Neuronal stem cell (in vitro differentiated cells): Measurements from ENCODE around the gene EPB41. TPM values are rescaled to one million over a fixed set of nuclear protein-coding genes. Genes with fewer than 3 reads are reported as not detected.
A peak's percentile ranks its signal among the peaks of the same experiment; 100 is the strongest.

Source experiments
- DNase-seq: peaks from one replicate; pipeline ENCODE4 v3.0.0-alpha.2; 2013; ENCODE audit warnings: low spot score
- H2AFZ ChIP-seq: one replicate; pipeline ENCODE4 v1.6.1; 2013; ENCODE audit warnings: mild to moderate bottlenecking, low read length, inconsistent platforms
- H2AK5ac ChIP-seq: 2 replicates; pipeline ENCODE4 v1.6.1; 2013; ENCODE audit warnings: low read depth, mild to moderate bottlenecking, inconsistent platforms, low read length, moderate library complexity, mixed read lengths
- H2BK120ac ChIP-seq: 2 replicates; pipeline ENCODE4 v1.6.1; 2013; ENCODE audit warnings: low read depth, mild to moderate bottlenecking, inconsistent platforms, low read length, moderate library complexity, mixed read lengths
- H2BK12ac ChIP-seq: one replicate; pipeline ENCODE4 v1.6.1; 2013; ENCODE audit warnings: low read length, inconsistent platforms
- H2BK15ac ChIP-seq: 2 replicates; pipeline ENCODE4 v1.6.1; 2013; ENCODE audit warnings: mild to moderate bottlenecking, low read length, inconsistent platforms, mixed read lengths
- H2BK5ac ChIP-seq: one replicate; pipeline ENCODE4 v1.6.1; 2013; ENCODE audit warnings: inconsistent platforms, mild to moderate bottlenecking, low read length, moderate library complexity
- H3K14ac ChIP-seq: one replicate; pipeline ENCODE4 v1.6.1; 2013; ENCODE audit warnings: low read length, inconsistent platforms
- H3K18ac ChIP-seq: 2 replicates; pipeline ENCODE4 v1.6.1; 2013; ENCODE audit warnings: low read length, inconsistent platforms
- H3K23ac ChIP-seq: 2 replicates; pipeline ENCODE4 v1.6.1; 2013; ENCODE audit warnings: low read depth, mild to moderate bottlenecking, mixed read lengths, low read length, inconsistent platforms; ENCODE audit not compliant: poor library complexity
- H3K27ac ChIP-seq: replicated peaks from 3 replicates; pipeline ENCODE4 v1.5.1; 2013; ENCODE audit warnings: low read length, inconsistent platforms
- H3K27me3 ChIP-seq, 3 experiments: 2 replicates each; pipeline ENCODE4 v1.6.1; 2013; ENCODE audit warnings: low read length in 3 of 3, mild to moderate bottlenecking in 2 of 3, inconsistent platforms in 1 of 3, low read depth in 1 of 3, mixed read lengths in 1 of 3, moderate library complexity in 1 of 3; ENCODE audit not compliant: control insufficient read depth in 3 of 3, insufficient read depth in 3 of 3
- H3K36me3 ChIP-seq, 2 donors: replicated peaks in 1 of 2; 2 replicates each; pipeline ENCODE4 v1.6.1; 2013; ENCODE audit warnings: low read length in 2 of 2; ENCODE audit not compliant: control insufficient read depth in 2 of 2, insufficient read depth in 2 of 2
- H3K4ac ChIP-seq: 2 replicates; pipeline ENCODE4 v1.6.1; 2013; ENCODE audit warnings: inconsistent platforms, mild to moderate bottlenecking, low read length, moderate library complexity
- H3K4me1 ChIP-seq, 2 donors: 1 replicate in 1 of 2; 2 replicates in 1 of 2; pipeline ENCODE4 v1.6.1; 2013; ENCODE audit warnings: low read length in 2 of 2, low read depth in 1 of 2; ENCODE audit not compliant: control insufficient read depth in 2 of 2, insufficient read depth in 1 of 2
- H3K4me2 ChIP-seq: one replicate; pipeline ENCODE4 v1.6.1; 2013; ENCODE audit warnings: mild to moderate bottlenecking, low read length, inconsistent platforms; ENCODE audit not compliant: insufficient read depth, poor library complexity, severe bottlenecking
- H3K4me3 ChIP-seq, 2 donors: 2 replicates each; pipeline ENCODE4 v1.5.1; 2013; ENCODE audit warnings: low read length in 2 of 2, mild to moderate bottlenecking in 2 of 2, inconsistent platforms in 1 of 2, moderate library complexity in 1 of 2
- H3K79me1 ChIP-seq: one replicate; pipeline ENCODE4 v1.6.1; 2013; ENCODE audit warnings: low read depth, mild to moderate bottlenecking, inconsistent platforms, low read length, moderate library complexity
- H3K9ac ChIP-seq: one replicate; pipeline ENCODE4 v1.6.1; 2013; ENCODE audit warnings: mild to moderate bottlenecking, low read depth, low read length, inconsistent platforms; ENCODE audit not compliant: poor library complexity
- H3K9me3 ChIP-seq, 2 donors: replicated peaks in 1 of 2; 2 replicates each; pipeline versions ENCODE3 to v1.6.1; 2013; ENCODE audit warnings: low read length in 2 of 2, mild to moderate bottlenecking in 2 of 2, inconsistent platforms in 1 of 2, low read depth in 1 of 2, mixed read lengths in 1 of 2, moderate library complexity in 1 of 2; ENCODE audit not compliant: control insufficient read depth in 2 of 2, insufficient read depth in 1 of 2
- H4K8ac ChIP-seq: one replicate; pipeline ENCODE4 v1.6.1; 2013; ENCODE audit warnings: low read depth, mild to moderate bottlenecking, inconsistent platforms, low read length, moderate library complexity
- H4K91ac ChIP-seq: one replicate; pipeline ENCODE4 v1.6.1; 2013; ENCODE audit warnings: low read length, low read depth, mild to moderate bottlenecking, inconsistent platforms; ENCODE audit not compliant: poor library complexity
- WGBS, 2 donors: extraction: QIAGEN DNeasy Blood & Tissue Kit; methylation state at CpG; one replicate each; pipeline ENCODE4 v1.1.7; 2013; ENCODE audit warnings: missing lambda C conversion rate in 2 of 2, mixed read lengths in 1 of 2; ENCODE audit not compliant: insufficient read length in 2 of 2, insufficient replicate concordance in 1 of 2; ENCODE audit errors: extremely low coverage in 2 of 2; 5-methylcytosine and 5-hydroxymethylcytosine counted together
- polyA plus RNA-seq, 2 experiments: library from polyadenylated mRNA; stranded (reverse); fragments of 200-250 nt; gene quantifications; one replicate each; pipeline ENCODE4 v1.2.3, GENCODE V29; 2013

Gene EPB41
- 105 TPM for polyA plus RNA-seq (2013, experiment 1 of 2)
- polyA plus RNA-seq (2013, experiment 2 of 2): 105 TPM

- Histone ChIP-seq H3K18ac (peak within 1 kb of the TSS; percentile 98), H2BK120ac (no peak within 1 kb of the TSS), H3K36me3 (peaks cover 0 to 5% of the 10 kb centered on the region in 2 donors), H3K4ac (no peak within 1 kb of the TSS), H2AFZ (peak within 1 kb of the TSS; percentile 97), H3K27me3 (no peaks in the 10 kb centered on the region), H3K27ac (peak within 1 kb of the TSS; percentile 94), H3K14ac (peak within 1 kb of the TSS; percentile 94), H2BK12ac (peak within 1 kb of the TSS; percentile 63), H3K4me1 (peaks cover 9 to 12% of the 10 kb centered on the region in 2 donors), H2AK5ac (no peak within 1 kb of the TSS), H4K91ac (no peak within 1 kb of the TSS), H3K23ac (peak within 1 kb of the TSS; percentile 92), H4K8ac (no peak within 1 kb of the TSS), H3K4me3 (peak within 1 kb of the TSS; percentile 92 to 93), H3K79me1 (no peaks in the 10 kb centered on the region), H3K9ac (peak within 1 kb of the TSS; percentile 98), H2BK15ac (no peak within 1 kb of the TSS), H2BK5ac (peak within 1 kb of the TSS; percentile 70), H3K4me2 (peak within 1 kb of the TSS; percentile 61), H3K9me3 (no peaks in the 10 kb centered on the region)
- no CpG with 5 or more reads among the region's 95 CpGs for WGBS, 2 donors
- DNase-seq: peak; percentile 97
These were observed at the start of gene EPB41 for GRCh38 chr1:28914228-28915030. Gene EPB41, plus strand, starts transcription at chr1:28914569. Its CDS starts 72,869 bp downstream, at chr1:28987438.

GRCh38 chr1:28864695-28865094 is 49.7 kb upstream of the EPB41 start:
- no peak overlapping the region for H3K27ac ChIP-seq
- H3K79me1 ChIP-seq: no peaks in the 10 kb centered on the region
- H4K8ac ChIP-seq: no peak overlapping the region
- H2BK12ac ChIP-seq: no peak overlapping the region
- H3K4ac ChIP-seq: no peak overlapping the region
- no peak overlapping the region for H3K9ac ChIP-seq
- no peak overlapping the region for H2BK120ac ChIP-seq
- no peak overlapping the region for H4K91ac ChIP-seq
- peak overlapping the region; percentile 59 for H2BK15ac ChIP-seq
- no peak overlapping the region for H3K14ac ChIP-seq
- H2AFZ ChIP-seq: peak overlapping the region; percentile 49
- no peak for DNase-seq
- peaks cover 0 to 13% (median 0%) of the 10 kb centered on the region in 3 experiments for H3K27me3 ChIP-seq
- H3K4me1 ChIP-seq: peaks cover 15% of the 10 kb centered on the region in 2 donors
- peak overlapping the region; percentile 52 for H3K18ac ChIP-seq
- no CpG with 5 or more reads among the region's 6 CpGs for WGBS, 2 donors
- H2AK5ac ChIP-seq: no peak overlapping the region
- no peak overlapping the region for H3K23ac ChIP-seq
- no peak overlapping the region for H3K4me2 ChIP-seq
- no peaks in the 10 kb centered on the region for H3K36me3 ChIP-seq
- H2BK5ac ChIP-seq: no peak overlapping the region
- no peak overlapping the region for H3K4me3 ChIP-seq
- no peaks in the 10 kb centered on the region for H3K9me3 ChIP-seq

GRCh38 chr1:28865997-28866650 is 48.2 kb upstream of the EPB41 start:
- Histone ChIP-seq H2BK15ac (no peak overlapping the region), H4K8ac (no peak overlapping the region), H3K4me2 (no peak overlapping the region), H3K23ac (no peak overlapping the region), H2AFZ (peak overlapping the region; percentile 49), H3K36me3 (no peaks in the 10 kb centered on the region), H3K27me3 (peaks cover 0 to 12% (median 0%) of the 10 kb centered on the region in 3 experiments), H3K9ac (no peak overlapping the region), H3K4ac (no peak overlapping the region), H3K4me1 (peaks cover 15 to 19% of the 10 kb centered on the region in 2 donors), H3K14ac (no peak overlapping the region), H3K27ac (no peak overlapping the region), H2BK120ac (no peak overlapping the region), H3K79me1 (no peaks in the 10 kb centered on the region), H4K91ac (peak overlapping the region; percentile 96), H3K4me3 (no peak overlapping the region), H2BK12ac (no peak overlapping the region), H2BK5ac (no peak overlapping the region), H3K9me3 (no peaks in the 10 kb centered on the region), H2AK5ac (no peak overlapping the region), H3K18ac (peak overlapping the region; percentile 15)
- no peak for DNase-seq
- WGBS, 2 donors: no CpG with 5 or more reads among the region's 10 CpGs

- H2AFZ ChIP-seq: no peak overlapping the region
- H2AK5ac ChIP-seq: no peak overlapping the region
- no peak overlapping the region for H4K91ac ChIP-seq
- H3K4me3 ChIP-seq: no peak overlapping the region
- no peak overlapping the region for H2BK15ac ChIP-seq
- H3K4ac ChIP-seq: no peak overlapping the region
- H3K36me3 ChIP-seq: no peaks in the 10 kb centered on the region
- no peak overlapping the region for H4K8ac ChIP-seq
- no CpG with 5 or more reads among the region's 3 CpGs for WGBS, 2 donors
- H3K27ac ChIP-seq: no peak overlapping the region
- H3K14ac ChIP-seq: no peak overlapping the region
- H3K4me2 ChIP-seq: no peak overlapping the region
- no peak overlapping the region for H2BK5ac ChIP-seq
- H3K27me3 ChIP-seq: peaks cover 0 to 10% (median 0%) of the 10 kb centered on the region in 3 experiments
- H3K9me3 ChIP-seq: no peaks in the 10 kb centered on the region
- no peak overlapping the region for H3K18ac ChIP-seq
- H2BK12ac ChIP-seq: no peak overlapping the region
- DNase-seq: no peak
- no peaks in the 10 kb centered on the region for H3K79me1 ChIP-seq
- no peak overlapping the region for H3K9ac ChIP-seq
- peaks cover 15 to 19% of the 10 kb centered on the region in 2 donors for H3K4me1 ChIP-seq
- no peak overlapping the region for H2BK120ac ChIP-seq
- no peak overlapping the region for H3K23ac ChIP-seq
These were observed 46.5 kb upstream of the EPB41 start for GRCh38 chr1:28867850-28868249.
